Measurements from ENCODE around the gene TOMM34.
A peak's percentile ranks its signal among the peaks of the same experiment; 100 is the strongest.

The TOMM34 gene

GRCh38 chr20:44960103-44960852, at the start of gene TOMM34:
TSS of gene TOMM34 (minus strand) at chr20:44960397. CDS start at chr20:44960333, 64 bp downstream.
- DNase-seq: peak; percentile 96 to 98

GRCh38 chr20:45008521-45009049, 48.4 kb upstream of the TOMM34 start:
- DNase-seq: no peak

GRCh38 chr20:44997668-44998067, 37.5 kb upstream of the TOMM34 start:
- no peak for DNase-seq

- DNase-seq: no peak
These were observed 37.0 kb upstream of the TOMM34 start for GRCh38 chr20:44997171-44997570.

GRCh38 chr20:44993343-44993742, 33.1 kb upstream of the TOMM34 start:
- no peak for DNase-seq

GRCh38 chr20:44990957-44991356, 30.8 kb upstream of the TOMM34 start:
- DNase-seq: no peak

GRCh38 chr20:44990425-44990824, 30.2 kb upstream of the TOMM34 start:
- peak; percentile 16 to 39 for DNase-seq

GRCh38 chr20:44988631-44989171, 28.5 kb upstream of the TOMM34 start:
- no peak for DNase-seq

- DNase-seq: no peak
These were observed 23.0 kb upstream of the TOMM34 start for GRCh38 chr20:44983093-44983674.

- no peak for DNase-seq
These were observed 21.7 kb upstream of the TOMM34 start for GRCh38 chr20:44981736-44982406.

GRCh38 chr20:44979090-44979621, 19.0 kb upstream of the TOMM34 start:
- DNase-seq: peak; percentile 64 to 66

GRCh38 chr20:44976698-44977097, 16.5 kb upstream of the TOMM34 start:
- no peak for DNase-seq

- DNase-seq: no peak
These were observed 12.9 kb upstream of the TOMM34 start for GRCh38 chr20:44973053-44973452.

GRCh38 chr20:44970243-44970757, 10.1 kb upstream of the TOMM34 start:
- no peak for DNase-seq

GRCh38 chr20:44969300-44969894, 9.2 kb upstream of the TOMM34 start:
- peak; percentile 22 to 39 for DNase-seq

GRCh38 chr20:44967207-44967807, 7.1 kb upstream of the TOMM34 start:
- peak; percentile 32 to 40 for DNase-seq

- peak; percentile 93 to 94 for DNase-seq
These were observed 6.1 kb upstream of the TOMM34 start, which contains the start of gene STK4 for GRCh38 chr20:44966030-44966961. TSS of gene STK4 (plus strand) at chr20:44966512. CDS start at chr20:44966569, 57 bp downstream.

GRCh38 chr20:44965651-44966029, 5.4 kb upstream of the TOMM34 start:
- DNase-seq: no peak

GRCh38 chr20:44963325-44964215, 3.4 kb upstream of the TOMM34 start:
- no peak for DNase-seq

- DNase-seq: no peak
These were observed 2.3 kb upstream of the TOMM34 start for GRCh38 chr20:44962483-44962882.
